Activated CD4-positive, alpha-beta memory T cell treated with anti-CD3 and anti-CD28 coated beads, Interleukin-2, amount 10 ng/mL, durations not matched to agents 7 days and 5 days (primary cell): ENCODE measurements around the gene NRF1. TPM values are rescaled to one million over a fixed set of nuclear protein-coding genes. Genes with fewer than 3 reads are reported as not detected.
"Not testable (repeated sequence)": the region's sequence is repeated elsewhere in the genome, so short reads cannot be mapped to it uniquely, and the experiment has no call there.

Source experiments
- CTCF ChIA-PET: fragments of 350-600 bp; sonication (Branson Sonifier 250); formaldehyde crosslinking; loops from one replicate; lab custom pipeline; 2021; ENCODE audit warnings: antibody characterized with exemption, inconsistent platforms; lab: Charles Lee
- POLR2A ChIA-PET: fragments of 350-600 bp; sonication (Branson Sonifier 250); formaldehyde crosslinking; loops from one replicate; lab custom pipeline; 2021; ENCODE audit warnings: antibody characterized with exemption; lab: Charles Lee
- DNase-seq: peaks from one replicate; pipeline ENCODE4 v3.0.0-alpha.2; 2020
- H3K27ac Mint-ChIP-seq: one replicate; pipeline ENCODE4 v1.8.0; 2021; ENCODE audit warnings: mild to moderate bottlenecking, mixed read lengths
- H3K27me3 Mint-ChIP-seq: one replicate; pipeline ENCODE4 v1.8.0; 2021; ENCODE audit warnings: mixed read lengths
- H3K36me3 Mint-ChIP-seq: one replicate; pipeline ENCODE4 v1.8.0; 2021; ENCODE audit warnings: low read depth, mixed read lengths
- H3K4me1 Mint-ChIP-seq: one replicate; pipeline ENCODE4 v1.8.0; 2021; ENCODE audit warnings: mixed read lengths
- H3K4me3 Mint-ChIP-seq: one replicate; pipeline ENCODE4 v1.8.0; 2021; ENCODE audit warnings: mild to moderate bottlenecking, mixed read lengths
- H3K9me3 Mint-ChIP-seq: one replicate; pipeline ENCODE4 v1.8.0; 2021; ENCODE audit warnings: mixed read lengths
- total RNA-seq, 2 experiments: library from RNA; stranded (reverse); gene quantifications; one replicate each; pipeline ENCODE4 v1.2.3, GENCODE V29; 2021

The NRF1 gene
- total RNA-seq, 2 experiments from 2014 or later, result 21.9 to 24.7 TPM

- CTCF ChIA-PET, result interaction anchor here (2.1 kb wide), 1 partner anchor 14 kb away, joined by 5 read pairs; no protein-coding TSS in a partner anchor
Measured at GRCh38 chr7:129657363-129657762, 45.8 kb downstream of the NRF1 start.

GRCh38 chr7:129659907-129660306, 48.4 kb downstream of the NRF1 start:
- H3K4me1 Mint-ChIP-seq, H3K4me3 Mint-ChIP-seq, CTCF ChIA-PET, DNase-seq, H3K27me3 Mint-ChIP-seq, H3K27ac Mint-ChIP-seq, POLR2A ChIA-PET: not testable (repeated sequence)
- H3K36me3 Mint-ChIP-seq, result peaks cover 56% of the 10 kb centered on the region
- H3K9me3 Mint-ChIP-seq, result peaks cover 18% of the 10 kb centered on the region

More at GRCh38 chr7:129657363-129657762, 45.8 kb downstream of the NRF1 start:
- DNase-seq, result no peak
- Mint-ChIP-seq H3K9me3 (peaks cover 17% of the 10 kb centered on the region), H3K36me3 (peaks cover 53% of the 10 kb centered on the region), H3K4me1 (peaks cover 4% of the 10 kb centered on the region), H3K27me3 (no peaks in the 10 kb centered on the region), H3K4me3 (no peak overlapping the region), H3K27ac (no peak overlapping the region)
- POLR2A ChIA-PET, result no interaction called here

GRCh38 chr7:129661645-129662182, 50.2 kb downstream of the NRF1 start:
- POLR2A ChIA-PET, result no interaction called here
- H3K4me1 Mint-ChIP-seq, result no peaks in the 10 kb centered on the region

DNA sequence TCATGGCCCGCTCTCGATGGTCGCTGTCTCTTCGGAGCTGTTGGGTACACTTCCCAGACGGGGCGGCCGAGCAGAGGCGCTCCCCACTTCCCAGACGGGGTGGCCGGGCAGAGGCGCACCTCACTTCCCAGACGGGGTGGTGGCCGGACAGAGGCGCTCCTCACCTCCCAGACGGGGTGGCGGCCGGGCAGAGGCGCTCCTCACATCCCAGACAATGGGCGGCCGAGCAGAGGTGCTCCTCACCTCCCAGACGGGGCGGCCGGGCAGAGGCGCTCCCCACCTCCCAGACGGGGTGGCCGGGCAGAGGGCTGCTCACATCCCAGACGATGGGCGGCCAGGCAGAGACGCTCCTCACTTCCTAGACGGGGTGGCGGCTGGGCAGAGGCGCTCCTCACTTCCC, 51.7 kb downstream of the NRF1 start:
- H3K36me3 Mint-ChIP-seq, result peaks cover 45% of the 10 kb centered on the region
- DNase-seq, H3K27ac Mint-ChIP-seq, POLR2A ChIA-PET, H3K27me3 Mint-ChIP-seq, H3K4me1 Mint-ChIP-seq, CTCF ChIA-PET, H3K4me3 Mint-ChIP-seq: not testable (repeated sequence)
- peaks cover 18% of the 10 kb centered on the region for H3K9me3 Mint-ChIP-seq

More at GRCh38 chr7:129661645-129662182, 50.2 kb downstream of the NRF1 start:
- Mint-ChIP-seq H3K27ac (no peak overlapping the region), H3K4me3 (no peak overlapping the region), H3K36me3 (peaks cover 56% of the 10 kb centered on the region), H3K27me3 (no peaks in the 10 kb centered on the region), H3K9me3 (peaks cover 18% of the 10 kb centered on the region)
- CTCF ChIA-PET, result no interaction called here
- no peak for DNase-seq

DNA sequence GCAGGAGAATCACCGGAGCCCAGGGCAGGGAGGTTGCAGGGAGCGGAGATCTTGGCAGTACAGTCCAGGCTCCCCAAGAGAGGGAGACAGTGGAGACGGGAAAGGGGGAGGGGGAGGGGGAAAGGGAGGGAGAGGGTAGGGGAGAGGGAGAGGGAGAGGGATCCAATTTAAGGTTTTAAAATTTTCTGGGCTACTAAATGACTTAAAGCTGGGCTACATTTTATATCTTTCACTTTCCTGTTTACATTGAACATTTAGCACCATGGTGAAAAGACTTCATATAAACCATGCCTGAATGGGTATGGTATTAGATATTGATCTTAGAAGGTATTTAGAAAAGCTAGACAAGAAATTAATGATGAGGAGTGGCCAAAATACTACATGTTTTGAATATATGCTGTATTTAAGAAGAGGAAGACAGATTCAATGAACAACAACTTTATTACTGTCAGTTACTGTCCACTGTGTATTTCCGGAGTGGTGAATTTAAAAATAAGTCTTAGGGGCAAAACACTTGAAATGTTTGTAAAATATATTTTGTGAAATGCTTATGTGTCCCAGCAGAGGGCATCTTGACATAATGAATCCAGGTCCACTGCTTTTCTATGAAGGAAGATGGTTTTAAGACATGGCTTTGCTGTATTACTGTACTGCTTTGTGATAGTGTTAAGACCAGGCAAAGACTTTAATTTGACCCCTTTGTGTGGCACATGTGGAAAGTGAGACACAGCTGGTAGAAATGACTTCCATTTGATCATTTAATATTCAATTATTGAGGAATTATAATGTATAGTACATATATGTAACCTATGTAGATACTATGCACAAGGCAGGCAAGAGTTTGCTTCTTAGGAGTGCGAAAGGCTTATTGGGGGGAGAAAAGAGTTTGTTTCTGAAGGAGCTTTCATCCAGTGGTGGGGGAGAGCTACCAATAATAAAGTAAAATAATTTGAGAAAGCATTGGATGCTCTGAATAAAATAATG, 52.8 kb downstream of the NRF1 start:
- no peak for DNase-seq
- H3K4me3 Mint-ChIP-seq, result no peak overlapping the region
- ChIA-PET CTCF (interaction anchor here (1.5 to 2.1 kb wide), 3 partner anchors 161 to 347 kb away, joined by 9 to 15 read pairs (median 10); no protein-coding TSS in a partner anchor), POLR2A (no interaction called here)
- peaks cover 38% of the 10 kb centered on the region for H3K36me3 Mint-ChIP-seq
- H3K4me1 Mint-ChIP-seq, result no peaks in the 10 kb centered on the region
- H3K9me3 Mint-ChIP-seq, result peaks cover 18% of the 10 kb centered on the region
- H3K27me3 Mint-ChIP-seq, result no peaks in the 10 kb centered on the region
- no peak overlapping the region for H3K27ac Mint-ChIP-seq

DNA sequence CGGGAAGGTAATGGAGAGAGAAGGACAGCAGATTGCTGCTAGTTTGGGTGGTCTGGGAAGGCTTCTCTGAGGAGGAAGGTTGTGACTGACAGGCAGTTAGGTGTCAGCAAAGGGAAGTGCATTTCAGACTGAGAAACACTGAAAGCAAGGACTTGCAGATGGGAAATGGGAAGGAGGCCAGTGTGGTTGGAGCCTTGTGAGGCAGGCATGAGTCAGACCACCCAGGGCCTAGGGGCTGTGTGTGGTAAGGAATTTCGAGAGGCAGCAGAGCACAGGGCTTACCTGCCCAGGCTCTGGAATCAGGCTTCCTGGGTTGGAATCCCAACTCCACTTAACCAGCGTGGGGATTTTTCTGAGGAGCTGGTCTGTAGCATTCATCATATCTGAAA, 53.5 kb downstream of the NRF1 start:
- peaks cover 31% of the 10 kb centered on the region for H3K36me3 Mint-ChIP-seq
- CTCF ChIA-PET, result interaction anchor here (1.5 to 2.1 kb wide), 3 partner anchors 160 to 346 kb away, joined by 9 to 15 read pairs (median 10); no protein-coding TSS in a partner anchor
- POLR2A ChIA-PET, result no interaction called here
- no peak for DNase-seq
- H3K27ac Mint-ChIP-seq, result no peak overlapping the region
- no peaks in the 10 kb centered on the region for H3K27me3 Mint-ChIP-seq
- no peaks in the 10 kb centered on the region for H3K4me1 Mint-ChIP-seq
- H3K4me3 Mint-ChIP-seq, result no peak overlapping the region
- H3K9me3 Mint-ChIP-seq, result peaks cover 18% of the 10 kb centered on the region

- Mint-ChIP-seq H3K9me3 (peaks cover 4% of the 10 kb centered on the region), H3K4me1 (no peaks in the 10 kb centered on the region), H3K27ac (no peak overlapping the region), H3K36me3 (peaks cover 10% of the 10 kb centered on the region), H3K4me3 (no peak overlapping the region), H3K27me3 (no peaks in the 10 kb centered on the region)
- DNase-seq, result no peak
- ChIA-PET POLR2A (no interaction called here), CTCF (no interaction called here)
Measured at GRCh38 chr7:129667116-129667515, 55.6 kb downstream of the NRF1 start.

- no peaks in the 10 kb centered on the region for H3K9me3 Mint-ChIP-seq
- H3K4me1 Mint-ChIP-seq, result no peaks in the 10 kb centered on the region
- peaks cover 6% of the 10 kb centered on the region for H3K36me3 Mint-ChIP-seq
- H3K27ac Mint-ChIP-seq, result no peak overlapping the region
- CTCF ChIA-PET, result no interaction called here
- POLR2A ChIA-PET, result no interaction called here
- H3K4me3 Mint-ChIP-seq, result no peak overlapping the region
- DNase-seq, result no peak
- no peaks in the 10 kb centered on the region for H3K27me3 Mint-ChIP-seq
Measured at GRCh38 chr7:129667551-129667950, 56.0 kb downstream of the NRF1 start.

GRCh38 chr7:129669901-129670300, 58.4 kb downstream of the NRF1 start:
- Mint-ChIP-seq H3K4me3 (no peak overlapping the region), H3K4me1 (no peaks in the 10 kb centered on the region), H3K36me3 (peaks cover 5% of the 10 kb centered on the region), H3K27ac (no peak overlapping the region), H3K27me3 (no peaks in the 10 kb centered on the region), H3K9me3 (no peaks in the 10 kb centered on the region)
- CTCF ChIA-PET, result interaction anchor here (1.0 kb wide), 1 partner anchor 160 kb away, joined by 3 read pairs; no protein-coding TSS in a partner anchor
- POLR2A ChIA-PET, result no interaction called here
- DNase-seq, result no peak

- CTCF ChIA-PET, result no interaction called here
- no peak overlapping the region for H3K27ac Mint-ChIP-seq
- no peaks in the 10 kb centered on the region for H3K9me3 Mint-ChIP-seq
- H3K4me1 Mint-ChIP-seq, result no peaks in the 10 kb centered on the region
- H3K36me3 Mint-ChIP-seq, result peaks cover 13% of the 10 kb centered on the region
- no peaks in the 10 kb centered on the region for H3K27me3 Mint-ChIP-seq
- DNase-seq, result no peak
- POLR2A ChIA-PET, result no interaction called here
- H3K4me3 Mint-ChIP-seq, result no peak overlapping the region
Measured at GRCh38 chr7:129670656-129671055, 59.1 kb downstream of the NRF1 start.

GRCh38 chr7:129671266-129671665, 59.7 kb downstream of the NRF1 start:
- Mint-ChIP-seq H3K27ac (no peak overlapping the region), H3K4me3 (no peak overlapping the region), H3K4me1 (no peaks in the 10 kb centered on the region), H3K27me3 (no peaks in the 10 kb centered on the region), H3K9me3 (no peaks in the 10 kb centered on the region), H3K36me3 (peaks cover 18% of the 10 kb centered on the region)
- CTCF ChIA-PET, result no interaction called here
- no peak for DNase-seq
- POLR2A ChIA-PET, result no interaction called here

- H3K27ac Mint-ChIP-seq, H3K4me3 Mint-ChIP-seq, POLR2A ChIA-PET, DNase-seq, H3K27me3 Mint-ChIP-seq, H3K9me3 Mint-ChIP-seq, H3K4me1 Mint-ChIP-seq: not testable (repeated sequence)
- CTCF ChIA-PET, result interaction anchor here (0.6 kb wide), 1 partner anchor 107 kb away, joined by 3 read pairs; no protein-coding TSS in a partner anchor
- peaks cover 37% of the 10 kb centered on the region for H3K36me3 Mint-ChIP-seq
Measured at GRCh38 chr7:129674475-129674874, 63.0 kb downstream of the NRF1 start.

DNA sequence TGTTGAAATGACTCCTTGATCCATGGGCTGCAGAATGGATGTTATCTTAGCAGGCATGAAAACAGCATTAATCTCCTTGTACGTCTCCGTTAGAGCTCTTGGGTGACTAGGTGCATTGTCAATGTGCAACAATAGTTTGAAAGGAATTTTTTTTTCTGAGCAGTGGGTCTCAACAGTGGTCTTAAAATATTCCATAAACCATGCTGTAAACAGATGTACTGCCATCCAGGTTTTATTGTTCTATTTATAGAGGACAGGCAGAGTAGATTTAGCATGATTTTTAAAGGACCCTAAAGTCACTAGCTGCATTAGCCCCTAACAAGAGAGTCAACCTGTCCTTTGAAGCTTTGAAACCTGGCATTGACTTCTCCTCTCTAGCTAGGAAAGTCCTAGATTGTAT, 64.0 kb downstream of the NRF1 start:
- Mint-ChIP-seq H3K4me1 (no peaks in the 10 kb centered on the region), H3K27me3 (no peaks in the 10 kb centered on the region), H3K36me3 (peaks cover 41% of the 10 kb centered on the region), H3K4me3 (no peak overlapping the region), H3K27ac (no peak overlapping the region), H3K9me3 (no peaks in the 10 kb centered on the region)
- POLR2A ChIA-PET, result no interaction called here
- CTCF ChIA-PET, result no interaction called here
- DNase-seq, result no peak
